Small intestine (tissue), 7 donors: ENCODE data around the gene ISG20. TPM values are rescaled to one million over a fixed set of nuclear protein-coding genes. Genes with fewer than 3 reads are reported as not detected.

Source experiments
- DNase-seq, 2 donors: peaks; one replicate each; pipeline versions ENCODE4 v3.0.0 to v3.0.0-alpha.2; 2013
- FAIRE-seq: peaks from 2 replicates; lab custom pipeline; 2012; peaks lifted over from hg19 to GRCh38; lab: Jason Lieb, UNC
- H3K27ac ChIP-seq, 3 donors: one replicate each; pipeline ENCODE4 v1.5.1; 2013; ENCODE audit warnings: low read length in 2 of 3, mild to moderate bottlenecking in 2 of 3, control low read depth in 1 of 3, inconsistent platforms in 1 of 3, low read depth in 1 of 3, moderate library complexity in 1 of 3
- H3K27me3 ChIP-seq, 3 donors: one replicate each; pipeline ENCODE4 v1.6.1; 2013; ENCODE audit warnings: low read length in 3 of 3, inconsistent platforms in 1 of 3; ENCODE audit not compliant: control insufficient read depth in 3 of 3, insufficient read depth in 3 of 3
- H3K36me3 ChIP-seq, 3 donors: one replicate each; pipeline ENCODE4 v1.6.1; 2013; ENCODE audit warnings: low read length in 3 of 3, inconsistent platforms in 1 of 3, low read depth in 1 of 3, mild to moderate bottlenecking in 1 of 3, moderate library complexity in 1 of 3; ENCODE audit not compliant: control insufficient read depth in 3 of 3, insufficient read depth in 2 of 3
- H3K4me1 ChIP-seq, 3 donors: one replicate each; pipeline ENCODE4 v1.6.1; 2013; ENCODE audit warnings: low read length in 2 of 3, inconsistent platforms in 1 of 3, low read depth in 1 of 3, mild to moderate bottlenecking in 1 of 3, moderate library complexity in 1 of 3; ENCODE audit not compliant: control insufficient read depth in 3 of 3, insufficient read depth in 2 of 3
- H3K4me3 ChIP-seq, 3 donors: one replicate each; pipeline ENCODE4 v1.5.1; 2013; ENCODE audit warnings: low read length in 3 of 3, control low read depth in 1 of 3, inconsistent platforms in 1 of 3, low read depth in 1 of 3, mild to moderate bottlenecking in 1 of 3, moderate library complexity in 1 of 3
- H3K9me3 ChIP-seq, 2 donors: one replicate each; pipeline ENCODE4 v1.6.1; 2013; ENCODE audit warnings: low read depth in 1 of 2, low read length in 1 of 2; ENCODE audit not compliant: control insufficient read depth in 2 of 2, insufficient read depth in 1 of 2
- WGBS, 3 donors: extraction: QIAGEN DNeasy Blood & Tissue Kit; methylation state at CpG; one replicate each; pipeline ENCODE4 v1.1.7; 2013; 5-methylcytosine and 5-hydroxymethylcytosine counted together
- polyA plus RNA-seq, 4 donors: library from polyadenylated mRNA; stranded (reverse) in 3 of 4; unstranded in 1 of 4; fragments of 200-250 nt in 3 of 4; fragments of 120-200 nt in 1 of 4; gene quantifications; one replicate each; pipeline versions ENCODE4 v1.2.1 to v1.2.3, GENCODE V29; 2013
- donor health status: healthy with polysubstance abuse.
- donor health status: control.
- donor health status: control.
- donor health status: Bipolar disorder and iron deficiency.
- donor health status: healthy.

Gene ISG20
- polyA plus RNA-seq, 4 donors: 4.1 to 434 (median 98.1) TPM

DNA sequence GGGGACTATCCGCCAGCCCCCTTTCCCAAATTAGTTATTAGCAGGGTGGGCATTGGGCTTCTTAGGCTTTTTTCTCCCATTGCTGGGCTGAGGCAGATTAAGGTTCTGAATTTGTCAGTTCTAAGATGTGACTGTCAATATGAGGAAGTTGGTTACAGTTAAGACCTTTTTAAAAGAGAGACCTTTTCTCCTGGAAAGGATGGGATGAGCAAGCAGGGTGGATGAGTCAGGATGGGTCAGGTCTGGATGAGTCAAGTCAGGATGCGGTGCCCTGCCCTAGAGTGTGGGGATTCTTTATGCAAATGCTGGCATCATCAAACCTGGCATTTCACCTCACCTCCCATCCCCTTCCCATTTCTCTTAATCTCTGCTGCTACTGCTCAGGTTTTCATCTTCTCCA, 15.8 kb upstream of the ISG20 start:
- peaks cover 5 to 18% (median 6%) of the 10 kb centered on the region in 3 donors for H3K4me1 ChIP-seq
- H3K4me3 ChIP-seq: peak overlapping the region in 1 of 3 donors; percentile 97
- H3K27ac ChIP-seq: peak overlapping the region in 2 of 3 donors; percentile 52 to 83
- no peaks in the 10 kb centered on the region for H3K27me3 ChIP-seq
- DNase-seq: no peak
- H3K36me3 ChIP-seq: peaks cover 0 to 10% (median 7%) of the 10 kb centered on the region in 3 donors
- 61 to 71% (median 70%) methylated on average over 2 of the region's 2 CpGs for WGBS, 3 donors
- H3K9me3 ChIP-seq: no peaks in the 10 kb centered on the region
- no peak for FAIRE-seq

DNA sequence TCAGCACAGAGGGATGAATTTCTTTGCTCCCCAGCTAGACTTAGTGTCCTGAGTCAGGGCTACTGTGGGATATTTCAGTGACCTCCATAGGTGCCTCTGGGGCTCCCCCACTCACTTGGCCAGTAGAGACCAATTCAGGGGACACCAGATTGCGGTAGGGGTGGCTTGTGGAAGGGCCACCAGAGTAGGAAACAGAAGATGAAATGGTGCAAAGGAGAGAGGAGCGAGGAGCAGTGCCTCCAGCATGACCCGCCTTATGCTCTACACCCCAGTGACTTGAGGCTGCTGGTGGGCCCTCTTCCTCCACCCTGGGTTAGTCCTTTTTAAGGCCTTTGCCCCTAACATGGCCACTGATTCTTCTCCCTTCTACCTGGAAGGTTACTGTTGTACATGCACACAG, 15.2 kb upstream of the ISG20 start:
- no peaks in the 10 kb centered on the region for H3K9me3 ChIP-seq
- peaks cover 6 to 20% (median 6%) of the 10 kb centered on the region in 3 donors for H3K4me1 ChIP-seq
- H3K27ac ChIP-seq: peak overlapping the region in 2 of 3 donors; percentile 13 to 83
- DNase-seq (no peak), FAIRE-seq (no peak)
- peaks cover 0 to 13% (median 7%) of the 10 kb centered on the region in 3 donors for H3K36me3 ChIP-seq
- no peak overlapping the region for H3K4me3 ChIP-seq
- no peaks in the 10 kb centered on the region for H3K27me3 ChIP-seq
- WGBS, 3 donors: 88 to 100% (median 91%) methylated on average over 3 of the region's 3 CpGs

DNA sequence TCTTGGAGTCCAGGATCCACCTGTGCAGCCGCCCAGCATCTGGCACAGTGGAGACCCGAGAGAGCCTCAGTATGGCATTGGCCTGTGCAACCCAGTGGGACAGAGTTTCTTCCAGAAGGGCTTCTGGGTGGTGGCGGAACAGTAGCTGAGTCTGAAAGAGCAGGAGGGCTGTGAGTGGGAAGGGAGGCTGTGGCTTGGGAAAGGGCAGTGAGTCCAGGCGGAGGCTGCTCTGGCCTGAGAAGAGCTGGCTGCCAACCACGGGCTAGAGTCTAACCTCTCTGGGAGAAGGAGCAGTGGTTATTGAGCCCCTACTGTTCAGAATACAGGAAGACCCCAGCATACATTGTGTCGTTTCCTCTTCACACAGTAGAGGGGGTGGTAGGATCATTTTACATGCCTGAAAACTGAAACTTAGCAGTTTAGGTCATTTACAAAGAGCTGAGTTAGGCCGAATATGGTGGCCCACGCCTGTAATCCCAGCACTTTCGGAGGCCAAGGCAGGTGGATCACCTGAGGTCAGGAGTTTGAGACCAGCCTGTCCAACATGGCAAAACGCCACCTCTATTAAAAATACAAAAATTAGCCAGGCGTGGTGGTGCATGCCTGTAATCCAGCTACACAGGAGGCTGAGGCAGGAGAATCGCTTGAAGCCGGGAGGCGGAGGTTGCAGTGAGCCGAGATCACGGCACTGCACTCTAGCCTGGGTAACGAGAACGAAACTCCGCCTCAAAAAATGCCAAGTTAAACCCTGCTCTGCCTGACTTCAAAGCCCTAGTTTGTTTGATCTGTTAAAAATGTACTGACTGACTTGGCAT, 14.5 kb upstream of the ISG20 start:
- FAIRE-seq (no peak), DNase-seq (peak in 1 of 2 donors; percentile 68)
- Histone ChIP-seq H3K4me3 (no peak overlapping the region), H3K4me1 (peaks cover 6 to 20% (median 6%) of the 10 kb centered on the region in 3 donors), H3K27me3 (no peaks in the 10 kb centered on the region), H3K9me3 (no peaks in the 10 kb centered on the region), H3K27ac (peak overlapping the region in 2 of 3 donors; percentile 36 to 49), H3K36me3 (peaks cover 0 to 20% (median 7%) of the 10 kb centered on the region in 3 donors)
- 39 to 54% (median 42%) methylated on average over 19 of the region's 19 CpGs for WGBS, 3 donors

DNA sequence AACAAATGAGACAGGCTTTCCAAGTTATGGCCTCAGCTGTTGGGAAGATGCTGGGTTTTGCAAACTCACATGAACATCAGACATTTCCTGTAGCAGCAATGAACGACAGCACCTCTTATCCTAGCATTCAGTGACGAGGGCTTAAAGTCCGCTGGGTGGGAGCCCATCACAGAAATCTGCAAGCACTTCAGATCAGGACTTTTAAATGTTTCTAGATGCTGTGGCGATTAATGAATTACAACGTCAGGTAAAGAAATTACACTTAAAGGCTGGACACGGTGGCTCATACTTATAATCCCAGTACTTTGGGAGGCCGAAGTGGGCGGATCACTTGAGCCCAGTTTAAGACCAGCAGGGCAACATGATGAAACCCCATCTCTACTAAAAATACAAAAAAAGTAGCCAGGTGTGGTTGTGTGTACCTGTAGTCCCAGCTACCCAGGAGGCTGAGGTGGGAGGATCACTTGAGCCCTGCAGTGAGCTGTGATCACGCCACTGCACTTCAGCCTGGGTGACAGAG, 13.8 kb upstream of the ISG20 start:
- Histone ChIP-seq H3K27me3 (no peaks in the 10 kb centered on the region), H3K27ac (peak overlapping the region in 2 of 3 donors; percentile 36 to 49), H3K4me1 (peaks cover 6 to 20% (median 7%) of the 10 kb centered on the region in 3 donors), H3K9me3 (no peaks in the 10 kb centered on the region), H3K4me3 (no peak overlapping the region), H3K36me3 (peaks cover 0 to 26% (median 7%) of the 10 kb centered on the region in 3 donors)
- WGBS, 3 donors: 54 to 75% (median 56%) methylated on average over 9 of the region's 9 CpGs
- FAIRE-seq (no peak), DNase-seq (peak; percentile 36 to 56)

DNA sequence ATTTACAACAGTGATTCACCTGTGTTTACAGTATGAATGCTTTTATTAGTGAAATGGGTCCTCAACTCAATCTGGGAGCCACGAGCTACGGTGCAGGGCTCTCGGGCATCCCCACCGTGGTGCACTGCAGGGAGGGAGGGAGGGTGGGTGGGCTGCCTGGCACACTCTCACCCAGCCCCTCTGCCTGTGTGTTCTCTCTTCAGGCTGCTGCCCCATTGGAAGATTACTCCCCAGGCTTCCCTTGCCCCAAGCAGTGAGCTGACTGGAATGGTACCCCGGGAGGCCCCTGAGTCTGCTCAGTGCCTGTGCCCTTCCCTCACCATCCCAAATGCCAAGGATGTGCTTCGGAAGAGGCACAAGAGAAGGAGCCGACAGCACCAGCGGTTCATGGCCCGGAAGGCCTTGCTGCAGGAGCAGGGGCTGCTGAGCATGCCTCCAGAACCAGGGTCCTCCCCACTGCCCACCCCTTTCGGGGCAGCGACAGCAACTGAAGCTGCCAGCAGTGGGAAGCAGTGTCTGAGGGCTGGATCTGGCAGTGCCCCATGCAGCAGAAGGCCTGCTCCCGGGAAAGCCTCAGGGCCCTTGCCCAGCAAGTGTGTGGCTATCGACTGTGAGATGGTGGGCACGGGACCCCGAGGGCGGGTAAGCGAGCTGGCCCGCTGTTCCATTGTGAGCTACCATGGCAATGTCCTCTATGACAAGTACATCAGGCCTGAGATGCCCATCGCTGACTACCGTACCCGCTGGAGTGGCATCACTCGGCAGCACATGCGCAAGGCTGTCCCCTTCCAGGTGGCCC, 12.7 kb upstream of the ISG20 start:
- Histone ChIP-seq H3K27ac (no peak overlapping the region), H3K36me3 (peaks cover 0 to 36% (median 7%) of the 10 kb centered on the region in 3 donors), H3K4me1 (peaks cover 6 to 20% (median 10%) of the 10 kb centered on the region in 3 donors), H3K9me3 (no peaks in the 10 kb centered on the region), H3K4me3 (no peak overlapping the region), H3K27me3 (no peaks in the 10 kb centered on the region)
- 93 to 95% (median 93%) methylated on average over 21 to 23 of the region's 23 CpGs for WGBS, 3 donors
- no peak for DNase-seq
- FAIRE-seq: no peak

DNA sequence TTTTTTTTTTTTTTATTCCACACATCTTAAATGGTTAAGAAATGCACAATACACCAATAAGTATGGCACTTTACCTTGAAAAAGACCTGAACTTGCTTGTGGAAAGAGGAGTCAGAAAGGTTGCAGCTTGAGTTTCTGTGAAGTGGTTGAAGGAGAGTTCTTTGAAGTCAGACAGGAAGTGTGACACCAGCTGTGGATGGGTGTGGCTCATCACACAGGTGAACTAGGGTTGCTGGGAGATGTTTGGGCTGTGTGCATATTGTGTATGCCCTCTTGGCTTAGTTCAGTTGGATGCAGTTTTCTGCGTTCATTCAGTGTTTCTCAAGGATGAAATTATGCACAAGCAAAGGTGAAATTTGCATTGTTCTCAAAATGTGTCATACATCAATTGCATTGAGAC, 11.4 kb upstream of the ISG20 start:
- Histone ChIP-seq H3K27ac (no peak overlapping the region), H3K27me3 (no peaks in the 10 kb centered on the region), H3K4me3 (no peak overlapping the region), H3K4me1 (peaks cover 6 to 12% (median 10%) of the 10 kb centered on the region in 3 donors), H3K9me3 (no peaks in the 10 kb centered on the region), H3K36me3 (peaks cover 0 to 43% (median 7%) of the 10 kb centered on the region in 3 donors)
- FAIRE-seq (no peak), DNase-seq (peak; percentile 35 to 74)
- 65 to 79% (median 72%) methylated on average over 1 of the region's 1 CpG for WGBS, 3 donors

DNA sequence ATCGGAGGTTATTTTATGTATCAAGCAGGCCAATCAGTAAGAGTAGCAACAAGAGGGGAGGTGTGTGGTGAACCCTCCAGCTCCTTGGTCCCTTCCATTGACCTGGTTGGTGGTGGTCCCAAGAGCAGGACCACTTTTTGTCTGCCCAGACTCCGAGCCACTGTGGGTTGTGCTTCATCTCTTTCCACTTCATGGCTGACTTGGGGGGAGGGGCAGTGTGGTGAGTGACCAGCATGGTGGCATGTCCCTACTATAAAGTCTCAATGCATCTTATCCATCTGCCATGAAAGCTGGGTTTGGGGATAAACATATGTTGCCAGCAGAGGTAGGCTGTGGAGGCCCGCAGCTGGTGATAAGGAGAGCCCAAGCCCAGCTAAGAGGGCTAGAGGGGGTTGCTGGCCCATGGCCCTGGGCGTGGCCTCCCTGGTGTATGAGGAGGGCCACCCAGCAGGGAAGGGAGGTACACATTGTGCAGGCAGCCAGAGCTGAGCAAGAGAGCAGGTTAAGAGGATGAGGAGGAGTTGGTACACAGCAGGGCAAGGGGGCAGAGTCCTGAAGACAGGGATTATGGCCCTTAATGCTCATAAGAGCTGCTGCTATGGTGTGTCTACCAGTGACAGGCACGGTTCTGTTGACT, 10.7 kb upstream of the ISG20 start:
- no peaks in the 10 kb centered on the region for H3K27me3 ChIP-seq
- FAIRE-seq (no peak), DNase-seq (no peak)
- peak overlapping the region in 2 of 3 donors; percentile 2 to 35 for H3K27ac ChIP-seq
- WGBS, 3 donors: 86 to 91% (median 88%) methylated on average over 5 of the region's 5 CpGs
- peaks cover 0 to 43% (median 7%) of the 10 kb centered on the region in 3 donors for H3K36me3 ChIP-seq
- no peak overlapping the region for H3K4me3 ChIP-seq
- peaks cover 5 to 10% (median 7%) of the 10 kb centered on the region in 3 donors for H3K4me1 ChIP-seq
- no peaks in the 10 kb centered on the region for H3K9me3 ChIP-seq
